Ishikawa (cell line): ENCODE results near the gene PBX1.

ENCODE experiments used
- CEBPB ChIP-seq: IDR thresholded peaks from 2 replicates; pipeline ENCODE4 v1.6.1; 2012
- CREB1 ChIP-seq: IDR thresholded peaks from 2 replicates; pipeline ENCODE4 v1.6.1; 2012; ENCODE audit warnings: low read depth
- EGR1 ChIP-seq: IDR thresholded peaks from 2 replicates; pipeline ENCODE4 v1.6.1; 2012
- EP300 ChIP-seq: IDR thresholded peaks from 2 replicates; pipeline ENCODE4 v1.6.1; 2012; ENCODE audit warnings: borderline replicate concordance
- FOXM1 ChIP-seq: IDR thresholded peaks from 2 replicates; pipeline ENCODE4 v1.6.1; 2012; ENCODE audit warnings: low read depth, borderline replicate concordance
- NFIC ChIP-seq: IDR thresholded peaks from 2 replicates; pipeline ENCODE4 v1.6.1; 2012
- RAD21 ChIP-seq: IDR thresholded peaks from 2 replicates; pipeline ENCODE4 v1.6.1; 2012; ENCODE audit warnings: low read depth
- TAF1 ChIP-seq: IDR thresholded peaks from 2 replicates; pipeline ENCODE4 v1.6.1; 2012; ENCODE audit warnings: low read depth, mild to moderate bottlenecking
- TCF12 ChIP-seq: IDR thresholded peaks from 2 replicates; pipeline ENCODE4 v1.6.1; 2012; ENCODE audit warnings: low read depth
- TEAD4 ChIP-seq: IDR thresholded peaks from 2 replicates; pipeline ENCODE4 v1.6.1; 2012
- YY1 ChIP-seq: IDR thresholded peaks from 2 replicates; pipeline ENCODE4 v1.6.1; 2012; ENCODE audit warnings: low read depth
- ZBTB7A ChIP-seq: IDR thresholded peaks from 2 replicates; pipeline ENCODE4 v1.6.1; 2012; ENCODE audit warnings: low read depth
- TF ChIP-seq, protein P1 (sequence below): IDR thresholded peaks from 2 replicates; pipeline ENCODE4 v1.6.1; 2012; ENCODE audit warnings: low read depth, mild to moderate bottlenecking
- TF ChIP-seq, protein P2 (sequence below): IDR thresholded peaks from 2 replicates; pipeline ENCODE4 v1.6.1; 2012
- TF ChIP-seq, protein P3 (sequence below): IDR thresholded peaks from 2 replicates; pipeline ENCODE4 v1.6.1; 2012

The PBX1 gene

DNA sequence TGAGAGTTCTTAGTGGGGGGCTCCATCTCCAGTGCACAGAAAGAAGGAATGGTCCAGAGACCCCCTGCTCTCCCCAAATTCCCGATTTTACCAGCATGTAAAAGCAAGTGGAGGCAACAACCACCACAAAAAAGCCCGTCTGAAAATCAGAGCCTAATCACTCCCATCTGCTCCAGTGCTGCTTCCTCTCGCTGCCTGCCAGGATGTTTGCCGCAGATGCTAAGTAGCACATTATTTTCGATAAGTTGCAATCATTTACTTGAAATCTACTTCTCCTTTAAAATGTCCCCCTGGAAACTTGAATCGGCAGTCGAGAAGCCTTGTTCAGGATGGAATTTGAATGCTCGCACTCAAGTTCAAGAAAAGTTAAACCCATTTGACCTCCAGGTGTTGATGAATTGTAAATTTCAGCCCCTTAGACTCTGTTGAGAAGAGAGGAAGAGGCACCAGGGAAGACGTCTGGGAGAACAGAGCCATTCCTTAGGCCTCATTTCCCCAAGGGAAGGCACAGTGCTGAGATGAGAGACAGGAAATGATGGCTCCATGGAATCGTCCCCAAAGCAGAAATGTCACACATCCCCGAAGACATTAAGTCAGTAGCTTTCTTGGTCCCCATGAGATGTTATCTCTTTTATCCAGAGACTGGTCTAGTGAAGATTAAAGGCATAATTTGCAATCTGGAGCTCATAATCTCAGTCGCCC is 221.3 kb downstream of the PBX1 start:
- no peak for TF ChIP-seq FOXM1
- no peak for TF ChIP-seq EP300
- no peak for TF ChIP-seq TEAD4

DNA sequence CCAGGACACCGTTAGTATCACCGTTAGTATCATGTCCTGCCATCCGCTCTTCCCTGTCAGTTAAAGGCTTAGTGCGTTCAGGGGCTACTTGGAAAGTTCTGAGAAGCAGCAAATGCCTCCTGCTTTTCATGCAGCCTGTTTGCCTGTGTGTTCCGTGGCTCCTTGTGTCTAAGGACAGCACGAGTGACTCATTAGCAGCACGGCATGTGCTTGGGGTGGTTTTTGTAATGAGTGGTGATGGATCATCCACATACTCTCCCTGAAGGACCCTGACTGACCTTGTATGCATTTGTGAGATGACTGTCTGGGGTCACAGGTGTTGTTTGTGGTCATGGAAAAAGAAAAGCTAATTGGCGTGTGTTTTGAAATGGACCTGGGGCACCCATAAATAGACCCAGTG is 221.9 kb downstream of the PBX1 start:
- TF ChIP-seq, protein P1, sequence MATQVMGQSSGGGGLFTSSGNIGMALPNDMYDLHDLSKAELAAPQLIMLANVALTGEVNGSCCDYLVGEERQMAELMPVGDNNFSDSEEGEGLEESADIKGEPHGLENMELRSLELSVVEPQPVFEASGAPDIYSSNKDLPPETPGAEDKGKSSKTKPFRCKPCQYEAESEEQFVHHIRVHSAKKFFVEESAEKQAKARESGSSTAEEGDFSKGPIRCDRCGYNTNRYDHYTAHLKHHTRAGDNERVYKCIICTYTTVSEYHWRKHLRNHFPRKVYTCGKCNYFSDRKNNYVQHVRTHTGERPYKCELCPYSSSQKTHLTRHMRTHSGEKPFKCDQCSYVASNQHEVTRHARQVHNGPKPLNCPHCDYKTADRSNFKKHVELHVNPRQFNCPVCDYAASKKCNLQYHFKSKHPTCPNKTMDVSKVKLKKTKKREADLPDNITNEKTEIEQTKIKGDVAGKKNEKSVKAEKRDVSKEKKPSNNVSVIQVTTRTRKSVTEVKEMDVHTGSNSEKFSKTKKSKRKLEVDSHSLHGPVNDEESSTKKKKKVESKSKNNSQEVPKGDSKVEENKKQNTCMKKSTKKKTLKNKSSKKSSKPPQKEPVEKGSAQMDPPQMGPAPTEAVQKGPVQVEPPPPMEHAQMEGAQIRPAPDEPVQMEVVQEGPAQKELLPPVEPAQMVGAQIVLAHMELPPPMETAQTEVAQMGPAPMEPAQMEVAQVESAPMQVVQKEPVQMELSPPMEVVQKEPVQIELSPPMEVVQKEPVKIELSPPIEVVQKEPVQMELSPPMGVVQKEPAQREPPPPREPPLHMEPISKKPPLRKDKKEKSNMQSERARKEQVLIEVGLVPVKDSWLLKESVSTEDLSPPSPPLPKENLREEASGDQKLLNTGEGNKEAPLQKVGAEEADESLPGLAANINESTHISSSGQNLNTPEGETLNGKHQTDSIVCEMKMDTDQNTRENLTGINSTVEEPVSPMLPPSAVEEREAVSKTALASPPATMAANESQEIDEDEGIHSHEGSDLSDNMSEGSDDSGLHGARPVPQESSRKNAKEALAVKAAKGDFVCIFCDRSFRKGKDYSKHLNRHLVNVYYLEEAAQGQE, result no peak
- TF ChIP-seq NFIC (no peak), TCF12 (no peak), TAF1 (no peak), YY1 (no peak), CEBPB (no peak), CREB1 (no peak), FOXM1 (no peak), EGR1 (no peak), ZBTB7A (no peak), EP300 (no peak), RAD21 (no peak)
- TF ChIP-seq, protein P2, sequence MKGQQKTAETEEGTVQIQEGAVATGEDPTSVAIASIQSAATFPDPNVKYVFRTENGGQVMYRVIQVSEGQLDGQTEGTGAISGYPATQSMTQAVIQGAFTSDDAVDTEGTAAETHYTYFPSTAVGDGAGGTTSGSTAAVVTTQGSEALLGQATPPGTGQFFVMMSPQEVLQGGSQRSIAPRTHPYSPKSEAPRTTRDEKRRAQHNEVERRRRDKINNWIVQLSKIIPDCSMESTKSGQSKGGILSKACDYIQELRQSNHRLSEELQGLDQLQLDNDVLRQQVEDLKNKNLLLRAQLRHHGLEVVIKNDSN, result no peak
- TF ChIP-seq, protein P3, sequence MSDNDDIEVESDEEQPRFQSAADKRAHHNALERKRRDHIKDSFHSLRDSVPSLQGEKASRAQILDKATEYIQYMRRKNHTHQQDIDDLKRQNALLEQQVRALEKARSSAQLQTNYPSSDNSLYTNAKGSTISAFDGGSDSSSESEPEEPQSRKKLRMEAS, result no peak

DNA sequence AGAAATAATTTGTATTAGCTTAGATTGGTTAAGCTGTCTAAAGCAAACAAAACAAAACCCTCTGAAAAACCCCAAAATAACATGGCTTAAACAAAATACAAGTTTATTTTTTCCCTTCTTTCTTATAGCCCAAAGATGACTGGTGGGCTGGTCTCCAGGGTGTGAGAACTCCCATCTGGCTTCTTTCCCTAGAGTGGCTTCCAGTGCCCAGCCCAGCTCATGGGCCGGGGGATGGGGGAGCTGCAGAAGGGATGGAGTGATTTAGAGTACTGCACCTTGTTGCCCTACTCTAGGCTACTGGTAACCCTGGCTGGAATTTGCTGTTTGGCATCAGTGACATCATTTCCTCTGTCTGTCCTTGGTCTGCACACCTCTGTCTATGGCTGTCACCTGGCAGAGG is 223.0 kb downstream of the PBX1 start:
- TF ChIP-seq, protein P1, result no peak

DNA sequence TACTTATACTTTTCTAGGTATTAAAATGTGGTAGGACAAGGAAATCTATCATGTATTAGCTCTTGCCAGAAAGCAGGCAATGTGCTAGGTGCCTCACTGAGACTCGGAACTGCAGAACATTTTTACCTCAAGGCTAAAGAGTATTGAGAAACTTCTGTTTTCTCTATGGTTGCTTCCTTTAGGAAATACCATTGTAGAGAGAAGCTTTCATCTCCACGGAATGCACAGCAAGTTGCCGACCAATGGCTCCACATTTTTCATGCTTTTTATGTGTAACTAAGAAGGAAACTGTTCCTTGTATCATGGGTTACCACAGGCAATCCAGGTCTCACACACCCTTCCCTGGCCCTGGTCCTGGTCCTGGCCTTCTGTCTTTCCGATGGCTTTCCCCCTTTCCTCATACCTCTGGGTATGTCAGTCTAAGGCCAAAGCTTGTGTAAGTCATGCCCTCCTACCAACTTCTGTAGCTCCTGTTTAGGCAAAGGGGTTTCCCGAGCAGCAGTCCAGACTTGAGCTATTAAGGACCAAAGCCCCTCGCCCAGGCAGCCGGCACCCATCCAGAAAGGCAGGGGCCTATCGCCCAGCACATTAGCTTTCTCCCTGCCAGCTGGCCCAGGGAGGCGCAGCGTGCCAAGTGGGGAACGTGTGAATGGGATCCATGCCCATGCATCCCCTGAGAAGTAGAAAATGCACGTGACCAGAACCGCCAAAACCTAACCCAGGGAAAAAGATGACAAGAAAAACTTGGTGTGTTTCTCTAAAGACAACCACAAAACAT is 225.0 kb downstream of the PBX1 start:
- TF ChIP-seq TAF1 (no peak), CREB1 (no peak), EP300 (no peak), TCF12 (no peak), YY1 (no peak), CEBPB (no peak), FOXM1 (no peak), NFIC (no peak), RAD21 (no peak), ZBTB7A (no peak), EGR1 (no peak)
- TF ChIP-seq, protein P3, result no peak
- TF ChIP-seq, protein P1, result no peak

DNA sequence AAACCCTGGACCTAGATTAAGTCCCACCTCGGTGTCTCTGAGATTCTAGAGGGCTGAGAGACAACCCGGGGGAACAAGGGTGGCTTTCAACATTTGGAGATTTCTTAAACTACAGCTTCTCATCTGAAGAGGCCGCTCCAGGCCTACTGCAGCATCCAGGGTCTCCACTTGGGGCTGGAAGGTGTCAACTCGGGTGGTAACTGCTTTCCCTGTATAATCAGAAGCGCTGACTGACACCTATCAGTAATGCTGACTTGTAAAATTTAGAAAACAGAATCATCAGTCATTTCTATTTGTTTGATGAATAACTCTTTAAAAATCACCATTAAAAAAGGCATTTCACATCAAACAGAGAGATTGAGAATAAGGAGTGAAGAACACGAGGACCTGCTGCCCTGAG is 226.0 kb downstream of the PBX1 start:
- TF ChIP-seq FOXM1 (no peak), NFIC (no peak), TEAD4 (no peak), YY1 (no peak), CEBPB (no peak), RAD21 (no peak), CREB1 (no peak), EP300 (no peak), TAF1 (no peak), EGR1 (no peak), TCF12 (no peak), ZBTB7A (no peak)
- TF ChIP-seq, protein P3, result no peak
- TF ChIP-seq, protein P2, result no peak
- TF ChIP-seq, protein P1, result no peak
